ENCODE results near the gene SIN3B.
A peak's percentile ranks its signal among the peaks of the same experiment; 100 is the strongest.
"Not testable (repeated sequence)": the region's sequence is repeated elsewhere in the genome, so short reads cannot be mapped to it uniquely, and the experiment has no call there.

The SIN3B gene

DNA sequence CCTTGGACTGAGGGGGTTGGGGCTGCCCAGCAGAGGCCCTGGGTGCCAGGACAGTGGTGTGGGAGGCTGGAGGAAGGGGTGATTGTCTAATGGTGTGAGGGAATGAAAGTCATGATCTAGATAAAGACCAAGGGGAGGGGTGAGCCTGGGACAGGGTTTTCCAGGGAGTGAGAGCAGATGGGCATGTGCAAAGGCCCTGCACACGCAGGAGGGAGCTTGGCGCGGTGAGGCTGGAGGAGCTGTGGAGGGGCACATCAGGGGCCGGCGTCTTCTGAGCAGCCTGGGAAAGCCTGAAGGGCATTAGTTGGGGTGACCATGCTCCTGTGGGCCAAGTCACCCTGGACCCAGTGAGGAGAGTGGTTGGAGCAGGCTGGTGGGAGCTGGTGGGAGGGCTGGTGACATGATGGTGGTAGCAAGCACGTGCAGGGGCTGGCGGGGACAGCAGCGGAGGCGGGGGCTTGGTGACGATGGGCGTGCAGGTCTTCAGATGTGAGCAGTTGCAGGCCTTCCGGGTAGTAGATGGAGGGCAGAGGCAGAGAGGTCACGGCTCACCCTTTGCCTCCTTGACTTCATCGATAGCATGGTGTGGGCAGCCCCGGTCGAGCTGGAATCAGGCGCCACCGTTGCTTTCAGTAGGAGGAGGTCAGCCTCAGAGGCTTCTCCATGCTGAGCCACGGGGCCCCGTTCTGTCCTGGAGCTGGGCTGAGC, 39.4 kb downstream of the SIN3B start:
- DNase-seq (ENCODE audit: low read depth), result no peak

DNA sequence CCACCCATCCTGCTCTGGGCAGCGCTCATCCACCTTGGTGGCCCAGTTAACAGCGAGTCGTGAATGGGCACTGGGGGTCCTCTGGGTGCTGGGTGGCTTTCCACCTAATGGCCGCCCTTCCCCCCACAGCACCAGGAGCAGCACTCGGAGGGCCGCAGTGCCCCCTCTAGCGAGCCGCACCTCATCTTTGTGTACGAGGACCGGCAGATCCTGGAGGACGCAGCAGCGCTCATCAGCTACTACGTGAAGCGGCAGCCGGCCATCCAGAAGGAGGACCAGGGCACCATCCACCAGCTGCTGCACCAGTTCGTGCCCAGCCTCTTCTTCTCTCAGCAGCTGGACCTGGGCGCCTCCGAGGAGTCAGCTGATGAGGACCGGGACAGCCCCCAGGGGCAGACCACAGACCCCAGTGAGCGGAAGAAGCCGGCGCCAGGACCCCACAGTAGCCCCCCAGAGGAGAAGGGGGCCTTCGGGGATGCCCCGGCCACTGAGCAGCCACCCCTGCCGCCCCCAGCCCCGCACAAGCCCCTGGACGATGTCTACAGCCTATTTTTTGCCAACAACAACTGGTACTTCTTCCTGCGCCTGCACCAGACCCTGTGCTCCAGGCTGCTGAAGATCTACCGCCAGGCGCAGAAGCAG, 40.3 kb downstream of the SIN3B start:
- DNase-seq (ENCODE audit: low read depth), result no peak

DNA sequence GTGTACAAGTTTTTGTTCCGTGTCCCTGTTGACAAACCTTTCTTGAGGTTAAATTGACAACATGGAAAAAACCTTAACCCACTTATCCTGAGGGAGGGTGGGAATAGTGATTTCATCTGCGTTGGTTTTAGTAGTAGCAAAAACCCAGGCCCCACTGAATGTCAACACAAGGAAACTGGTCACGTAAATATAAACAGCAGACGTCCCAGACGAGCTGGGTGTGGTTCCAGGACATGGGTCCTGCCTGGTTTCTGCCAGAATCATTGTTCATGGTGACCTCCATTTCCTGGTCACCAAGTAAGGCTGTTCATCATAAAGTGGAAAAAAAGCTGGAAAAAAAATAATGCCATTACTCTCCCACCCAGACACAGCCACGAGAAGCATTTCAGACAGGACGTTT, 42.7 kb downstream of the SIN3B start:
- no peak for DNase-seq (ENCODE audit: low read depth)

DNA sequence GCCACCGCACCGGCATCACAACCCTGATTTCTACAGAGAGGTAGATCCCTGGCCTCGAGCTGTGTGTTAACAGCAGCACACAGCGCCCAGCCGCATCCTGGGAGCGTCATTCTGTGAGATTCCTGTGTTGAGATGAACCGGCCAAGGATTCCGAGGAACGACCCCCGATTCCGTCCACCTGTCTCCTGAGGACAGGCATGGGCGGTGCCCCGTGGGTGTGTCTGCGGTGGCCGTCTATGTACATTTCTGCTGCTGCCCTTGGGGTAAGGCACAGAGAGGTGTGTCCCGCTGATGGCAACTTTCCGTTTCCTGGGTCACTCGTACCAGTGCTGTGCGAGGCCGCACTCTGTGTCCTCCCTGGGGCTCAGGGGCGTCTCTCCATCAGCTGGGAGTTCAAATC, 43.5 kb downstream of the SIN3B start:
- no peak for DNase-seq (ENCODE audit: low read depth)

DNA sequence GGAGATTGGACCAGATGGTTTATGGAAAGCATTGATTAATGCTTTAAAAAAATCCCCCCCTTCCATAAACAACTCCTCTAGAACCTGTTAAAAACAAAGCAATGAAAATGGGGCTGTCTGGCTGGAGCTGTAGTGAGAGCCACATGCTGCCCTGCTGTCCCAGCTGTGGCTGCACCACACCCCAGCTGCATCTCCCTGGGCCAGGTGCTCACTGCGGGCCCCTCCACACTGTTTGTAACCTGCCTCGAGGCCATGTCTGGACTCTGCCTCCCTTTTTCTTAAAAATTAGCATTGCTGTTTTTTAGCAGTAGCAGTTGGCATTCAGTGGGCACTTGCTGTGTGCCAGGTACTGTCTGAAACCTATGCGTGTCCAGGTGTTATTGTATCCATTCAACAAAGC, 44.4 kb downstream of the SIN3B start:
- no peak for DNase-seq (ENCODE audit: low read depth)

DNA sequence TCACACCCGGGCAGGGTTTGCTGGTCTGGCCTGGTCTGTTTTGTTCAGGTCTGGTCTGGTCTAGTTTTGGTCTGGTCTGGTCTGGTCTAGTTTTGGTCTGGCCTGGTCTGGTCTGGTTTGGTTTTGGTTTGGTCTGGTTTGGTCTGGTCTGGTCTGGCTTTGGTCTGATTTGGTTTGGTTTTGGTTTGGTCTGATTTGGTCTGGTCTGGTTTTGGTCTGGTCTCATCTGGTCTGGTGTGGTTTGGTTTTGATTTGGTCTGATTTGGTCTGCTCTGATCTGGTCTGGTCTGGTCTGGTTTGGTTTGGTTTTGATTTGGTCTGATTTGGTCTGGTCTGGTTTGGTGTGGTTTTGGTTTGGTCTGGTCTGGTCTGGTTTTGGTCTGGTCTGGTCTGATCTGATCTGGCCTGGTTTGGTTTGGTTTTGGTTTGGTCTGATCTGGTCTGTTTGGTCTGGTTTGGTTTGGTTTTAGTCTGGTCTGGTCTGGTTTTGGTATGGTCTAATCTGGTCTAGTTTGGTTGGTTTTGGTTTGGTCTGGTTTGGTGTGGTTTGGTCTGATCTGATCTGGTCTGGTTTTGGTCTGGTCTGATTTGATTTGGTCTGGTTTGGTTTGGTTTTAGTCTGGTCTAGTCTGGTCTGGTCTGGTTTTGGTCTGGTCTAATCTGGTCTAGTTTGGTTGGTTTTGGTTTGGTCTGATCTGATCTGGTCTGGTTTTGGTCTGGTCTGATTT, 45.2 kb downstream of the SIN3B start:
- no peak for DNase-seq (ENCODE audit: low read depth)

DNA sequence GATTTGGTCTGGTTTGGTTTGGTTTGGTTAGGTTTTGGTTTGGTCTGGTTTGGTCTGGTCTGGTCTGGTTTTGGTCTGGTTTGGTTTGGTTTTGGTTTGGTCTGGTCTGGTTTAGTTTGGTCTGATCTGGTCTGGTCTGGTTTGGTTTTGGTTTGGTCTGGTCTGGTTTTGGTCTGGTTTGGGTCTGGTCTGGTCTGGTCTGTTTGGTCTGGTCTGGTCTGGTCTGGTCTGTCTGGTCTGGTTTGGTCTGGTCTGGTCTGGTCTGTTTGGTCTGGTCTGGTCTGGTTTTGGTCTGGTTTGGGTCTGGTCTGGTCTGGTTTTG, 45.7 kb downstream of the SIN3B start:
- not testable (repeated sequence) for DNase-seq (ENCODE audit: low read depth)

DNA sequence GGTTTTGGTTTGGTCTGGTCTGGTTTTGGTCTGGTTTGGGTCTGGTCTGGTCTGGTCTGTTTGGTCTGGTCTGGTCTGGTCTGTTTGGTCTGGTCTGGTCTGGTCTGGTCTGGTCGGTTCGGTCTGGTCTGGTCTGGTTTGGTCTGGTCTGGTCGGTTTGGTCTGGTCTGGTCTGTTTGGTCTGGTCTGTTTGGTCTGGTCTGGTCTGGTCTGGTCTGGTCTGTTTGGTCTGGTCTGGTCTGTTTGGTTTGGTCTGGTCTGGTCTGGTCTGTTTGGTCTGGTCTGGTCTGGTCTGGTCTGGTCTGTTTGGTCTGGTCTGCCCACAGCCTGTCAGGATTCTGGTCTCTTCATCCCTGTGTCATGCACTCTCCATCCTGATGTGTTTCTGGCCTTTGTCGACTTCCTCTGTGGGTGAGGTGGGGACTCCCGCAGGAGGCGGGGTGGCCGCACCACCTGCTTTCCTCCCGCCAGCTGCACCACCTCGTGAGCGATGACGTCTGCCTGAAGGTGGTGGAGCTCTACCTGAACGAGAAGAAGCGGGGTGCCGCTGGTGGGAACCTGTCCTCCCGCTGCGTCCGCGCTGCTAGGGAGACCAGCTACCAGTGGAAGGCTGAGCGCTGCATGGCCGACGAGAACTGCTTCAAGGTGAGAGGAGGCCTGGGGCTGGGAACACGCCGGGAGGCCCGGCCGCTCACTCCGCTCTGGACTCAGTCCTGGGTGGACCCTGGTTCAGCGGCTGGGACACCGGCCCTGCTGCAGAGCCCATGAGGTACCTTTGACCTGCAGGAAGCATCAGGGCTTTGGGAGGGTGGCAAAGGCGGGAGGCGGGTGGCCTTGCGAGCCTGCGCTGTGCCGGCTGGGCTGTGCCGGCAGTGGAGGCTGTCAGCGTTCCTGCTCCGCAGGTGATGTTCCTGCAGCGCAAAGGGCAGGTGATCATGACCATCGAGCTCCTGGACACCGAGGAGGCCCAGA, 46.7 kb downstream of the SIN3B start:
- DNase-seq (ENCODE audit: low read depth), result no peak

DNA sequence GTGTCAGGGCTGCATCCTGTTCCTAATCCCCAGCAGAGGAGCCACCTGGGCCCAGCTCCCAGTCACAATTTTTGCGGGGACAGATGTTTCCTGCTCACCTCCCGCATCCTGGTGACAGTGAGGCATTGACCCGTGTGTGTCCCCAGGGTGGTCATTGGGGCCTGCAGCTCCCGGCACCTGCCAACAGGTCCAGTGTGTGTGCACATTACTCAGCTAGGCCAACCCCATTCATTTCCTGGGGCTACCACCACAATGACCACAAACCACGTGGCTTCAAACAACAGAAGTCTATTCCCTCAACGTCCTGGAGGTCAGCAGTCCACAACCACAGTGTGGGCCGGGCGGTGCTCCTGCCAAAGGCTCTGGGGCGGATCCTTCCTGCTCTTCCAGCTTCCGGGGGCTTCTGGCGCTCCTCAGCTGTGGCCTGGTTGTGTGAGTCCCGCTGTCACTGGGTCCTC, 47.7 kb downstream of the SIN3B start:
- DNase-seq (ENCODE audit: low read depth), result peak; percentile 76

DNA sequence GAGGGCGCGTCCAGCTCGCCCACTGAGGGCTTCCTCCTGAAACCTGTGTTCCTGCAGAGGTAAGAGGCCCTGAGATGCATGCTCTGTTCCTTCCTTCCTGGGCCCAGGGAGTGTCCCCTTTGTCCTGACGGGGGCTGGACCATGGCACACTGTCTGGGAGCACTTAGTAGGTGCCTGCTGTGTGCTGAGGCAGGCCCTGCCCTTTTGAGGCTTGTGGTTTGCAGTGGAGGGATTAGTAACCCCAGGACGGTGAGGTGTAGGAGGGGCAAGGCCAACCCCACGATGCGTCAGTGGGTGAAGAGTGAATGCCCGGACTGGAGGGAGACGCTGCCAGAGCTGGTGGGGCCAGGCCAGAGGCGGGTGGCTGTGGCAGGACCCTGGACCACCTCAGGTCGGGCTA, 48.4 kb downstream of the SIN3B start:
- DNase-seq (ENCODE audit: low read depth), result no peak

DNA sequence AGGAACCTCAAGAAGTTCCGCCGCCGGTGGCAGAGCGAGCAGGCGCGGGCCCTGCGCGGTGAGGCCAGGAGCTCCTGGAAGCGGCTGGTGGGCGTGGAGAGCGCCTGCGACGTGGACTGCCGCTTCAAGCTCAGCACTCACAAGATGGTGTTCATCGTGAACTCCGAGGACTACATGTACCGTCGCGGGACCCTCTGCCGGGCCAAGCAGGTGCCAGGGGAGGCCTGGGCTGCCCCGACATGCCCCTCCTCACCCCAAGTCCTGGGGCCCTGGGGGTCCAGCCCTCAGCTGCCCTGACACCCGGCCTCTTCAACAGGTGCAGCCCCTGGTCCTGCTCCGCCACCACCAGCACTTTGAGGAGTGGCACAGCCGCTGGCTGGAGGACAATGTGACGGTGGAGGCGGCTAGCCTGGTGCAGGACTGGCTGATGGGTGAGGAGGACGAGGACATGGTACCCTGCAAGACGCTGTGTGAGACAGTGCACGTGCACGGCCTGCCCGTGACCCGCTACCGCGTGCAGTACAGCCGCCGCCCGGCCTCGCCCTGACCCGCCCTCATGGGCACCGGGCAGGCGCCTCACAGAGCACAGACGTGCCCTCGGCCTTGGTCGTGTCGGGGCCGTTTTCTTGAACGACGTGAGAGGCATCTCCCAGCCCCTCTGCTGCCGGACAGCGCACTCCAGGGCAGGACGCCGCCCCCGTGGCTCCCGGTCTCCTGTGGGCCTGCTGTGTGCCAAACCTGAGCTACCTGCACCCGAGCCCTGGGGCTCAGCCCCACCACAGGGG, 49.2 kb downstream of the SIN3B start:
- no peak for DNase-seq (ENCODE audit: low read depth)

DNA sequence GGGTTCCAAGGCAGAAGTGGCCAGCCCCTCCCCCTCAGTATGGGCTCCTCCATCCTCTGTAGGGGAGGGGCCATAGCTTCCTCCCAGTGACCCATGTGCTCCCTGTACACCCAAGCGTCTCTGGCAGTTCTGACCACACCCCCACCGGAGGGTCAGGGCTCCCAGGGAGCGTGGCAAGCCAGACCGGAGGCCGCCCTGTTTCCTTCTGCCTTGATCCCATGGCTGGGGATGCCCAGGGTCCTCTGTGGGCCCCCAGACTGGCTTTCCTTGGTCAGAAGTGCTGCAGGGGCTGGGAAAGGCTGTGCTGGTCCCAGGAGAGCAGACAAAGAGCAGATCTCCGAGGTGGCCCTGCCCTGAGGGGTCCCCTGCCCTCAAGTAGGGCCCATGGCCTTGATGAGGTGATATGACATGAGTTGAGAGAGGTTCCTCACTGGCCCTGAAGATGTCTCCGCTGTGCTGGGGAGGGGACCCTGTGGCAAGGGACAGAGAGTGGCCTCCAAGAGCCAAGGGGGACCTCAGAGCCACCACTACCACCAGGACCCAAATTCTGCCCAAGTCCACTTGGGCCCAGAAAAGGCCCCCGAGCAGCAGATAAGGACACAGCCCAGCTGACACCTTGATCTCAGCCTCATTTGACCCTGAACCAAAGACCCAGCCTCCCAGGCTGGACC, 51.8 kb downstream of the SIN3B start:
- no peak for DNase-seq (ENCODE audit: low read depth)

DNA sequence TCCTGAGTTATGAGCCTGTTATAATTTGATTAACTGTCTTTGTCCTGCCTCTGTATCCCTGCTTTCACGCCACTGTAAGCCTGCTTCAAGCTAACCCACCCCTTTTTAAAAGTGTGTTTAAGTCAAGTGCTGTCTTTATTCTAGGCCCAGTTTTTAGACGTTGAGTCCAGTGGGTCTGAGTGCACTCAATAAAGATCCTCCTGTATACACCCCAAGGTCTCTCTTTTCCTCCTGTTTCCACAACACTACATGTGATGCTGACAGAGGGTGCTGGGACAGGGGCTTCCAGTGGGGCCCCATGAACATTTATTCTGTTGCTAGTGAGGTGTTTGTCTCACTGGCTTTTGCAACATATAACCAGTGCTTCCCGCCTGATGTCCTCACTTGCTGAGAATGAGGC, 52.9 kb downstream of the SIN3B start:
- no peak for DNase-seq (ENCODE audit: low read depth)

DNA sequence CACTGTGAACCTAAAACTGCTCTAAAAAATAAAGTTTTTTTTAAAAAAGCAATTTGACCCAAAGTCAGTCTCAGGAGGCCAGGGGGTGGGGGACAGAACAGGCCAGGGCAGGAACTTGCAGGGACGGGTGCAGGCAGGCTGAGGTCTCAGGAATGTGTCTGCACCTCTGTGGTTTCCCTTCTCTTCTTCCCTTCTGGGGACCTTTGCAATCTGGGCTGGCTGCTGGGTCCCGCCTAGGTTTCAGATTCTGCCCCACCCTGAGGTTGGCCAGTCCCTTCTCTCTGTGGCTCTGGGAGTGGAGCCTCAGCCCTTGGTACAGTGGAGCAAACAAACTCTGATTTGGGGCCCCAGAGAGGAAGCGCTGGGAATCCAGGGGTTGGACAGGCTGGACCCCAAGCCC, 54.3 kb downstream of the SIN3B start:
- DNase-seq (ENCODE audit: low read depth), result no peak

DNA sequence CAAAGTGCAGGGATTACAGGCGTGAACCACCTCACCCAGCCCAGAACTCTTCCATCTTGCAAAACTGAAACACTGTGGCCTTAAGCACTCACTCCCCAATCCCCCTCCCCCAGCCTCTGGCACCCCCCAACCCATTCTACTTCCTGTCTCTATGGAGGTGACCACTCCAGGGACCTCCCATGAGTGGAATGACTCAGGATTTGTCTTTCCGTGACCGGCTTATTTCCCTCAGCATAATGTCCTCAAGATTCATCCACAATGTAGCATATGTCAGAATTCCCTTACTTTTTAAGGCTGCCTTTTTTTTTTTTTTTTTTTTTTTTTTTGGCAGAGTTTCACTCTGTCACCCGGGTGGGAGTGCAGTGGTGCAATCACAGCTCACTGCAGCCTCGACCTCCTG, 56.0 kb downstream of the SIN3B start:
- no peak for DNase-seq (ENCODE audit: low read depth)

DNA sequence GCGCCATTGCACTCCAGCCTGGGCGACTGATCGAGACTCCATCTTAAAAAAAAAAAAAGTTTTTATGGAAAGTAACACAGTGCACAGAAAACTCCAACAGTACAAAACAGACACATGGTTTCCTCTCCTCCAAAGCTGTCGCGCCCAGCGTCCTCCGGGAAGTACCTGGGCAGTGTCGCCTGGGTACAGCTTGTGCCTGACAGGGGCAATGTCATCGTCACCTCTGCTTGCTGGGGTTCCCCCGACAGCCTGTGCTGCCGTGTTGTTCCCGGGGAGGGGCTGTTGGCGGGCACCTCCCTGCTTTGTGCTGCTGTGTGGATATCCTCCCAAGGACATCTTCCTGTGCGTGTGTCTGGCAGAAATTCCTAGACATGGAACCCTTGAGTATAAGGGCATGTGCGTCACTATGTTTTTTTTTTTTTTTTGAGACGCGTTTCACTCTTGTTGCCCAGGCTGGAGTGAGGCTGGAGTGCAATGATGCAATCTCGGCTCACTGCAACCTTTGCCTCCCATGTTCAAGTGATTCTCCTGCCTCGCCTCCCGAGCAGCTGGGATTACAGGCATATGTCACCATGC, 57.2 kb downstream of the SIN3B start:
- peak; percentile 74 for DNase-seq (ENCODE audit: low read depth)

DNA sequence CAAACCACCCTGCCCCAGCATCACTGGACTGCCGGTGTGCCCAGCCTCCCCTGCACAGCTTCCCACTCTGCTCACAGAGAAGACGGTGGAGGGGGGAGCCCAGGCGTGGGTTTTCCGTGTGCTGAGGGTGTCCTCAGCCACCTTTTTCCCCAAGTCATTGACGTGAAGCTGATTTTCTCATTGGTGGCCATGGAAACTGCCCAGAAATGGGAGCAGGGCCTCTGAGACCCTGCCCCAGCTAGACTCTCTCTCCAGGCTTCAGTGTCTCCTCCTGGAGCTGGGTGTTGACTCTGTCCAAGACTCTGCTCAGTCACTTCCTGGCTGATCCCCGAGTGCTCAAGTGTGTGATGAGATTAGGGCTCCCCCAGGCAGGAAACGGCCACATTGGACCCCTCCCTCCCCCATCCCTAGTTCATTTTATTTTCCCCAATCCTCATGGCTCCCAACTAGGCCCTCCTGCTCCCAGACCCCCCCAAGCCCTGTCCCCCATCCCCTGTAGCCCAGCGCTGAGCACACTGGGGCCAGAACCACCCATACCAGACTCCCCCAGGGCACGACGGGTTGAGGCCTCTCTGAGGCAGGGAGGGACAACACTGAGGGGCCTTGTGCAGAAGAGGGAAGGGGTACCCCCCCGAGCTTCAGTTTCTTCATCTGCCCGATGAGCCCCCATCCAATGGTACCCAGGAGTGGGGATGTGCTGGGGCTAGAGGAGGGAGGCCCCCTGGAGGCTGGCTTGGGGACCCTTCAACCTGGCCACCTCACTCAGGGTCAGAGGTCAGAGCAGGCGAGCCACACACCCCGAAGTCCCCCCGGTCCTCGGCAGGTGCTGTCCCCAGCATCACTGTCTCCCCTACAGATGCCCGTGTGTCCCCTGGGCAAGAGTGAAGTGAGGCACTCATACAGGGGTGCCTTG, 58.4 kb downstream of the SIN3B start:
- no peak for DNase-seq (ENCODE audit: low read depth)

DNA sequence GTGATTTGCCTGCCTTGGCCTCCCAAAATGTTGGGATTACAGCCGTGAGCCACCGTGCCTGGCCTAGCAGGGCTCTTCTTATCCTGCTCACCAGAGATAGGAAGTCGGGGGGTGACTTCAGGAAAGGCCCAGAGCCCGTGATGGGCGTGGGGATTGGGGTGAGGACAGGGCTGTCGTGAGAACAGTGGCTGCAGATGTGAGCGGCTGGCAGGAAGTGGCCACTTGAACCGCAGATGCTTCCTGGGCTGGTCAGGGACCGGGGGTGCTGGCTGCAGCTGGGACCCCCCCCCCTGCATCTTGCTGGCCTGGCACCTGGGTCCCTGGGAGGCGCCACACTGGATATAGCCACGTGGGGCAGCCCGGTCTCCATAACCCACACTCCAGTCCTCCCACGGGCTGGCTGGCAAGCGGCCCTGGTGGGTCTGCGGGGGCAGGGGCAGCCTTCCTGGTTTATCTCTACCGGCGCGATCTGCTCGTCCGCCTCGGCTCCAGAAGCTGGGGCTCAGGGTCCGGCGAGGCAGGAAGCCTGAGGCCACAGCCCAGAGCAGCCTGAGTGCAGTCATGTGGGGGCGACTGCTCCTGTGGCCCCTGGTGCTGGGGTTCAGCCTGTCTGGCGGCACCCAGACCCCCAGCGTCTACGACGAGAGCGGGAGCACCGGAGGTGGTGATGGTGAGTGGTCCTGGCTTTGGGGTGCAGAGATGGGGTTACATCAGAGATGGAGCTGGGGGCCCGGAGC, 59.6 kb downstream of the SIN3B start, which contains the start of gene F2RL3:
TSS of gene F2RL3 (plus strand) at position 371 of the 737 bp plus-strand sequence. CDS start at position 562, 191 bp downstream.
- DNase-seq (ENCODE audit: low read depth), result no peak
